RKO (cell line): Measurements from ENCODE around the gene POLR3C.
A peak's percentile ranks its signal among the peaks of the same experiment; 100 is the strongest.
"Not testable (repeated sequence)": the region's sequence is repeated elsewhere in the genome, so short reads cannot be mapped to it uniquely, and the experiment has no call there.

Experiments
- DNase-seq: peaks from one replicate; pipeline ENCODE4 v3.0.0-alpha.2; 2016; ENCODE audit warnings: low spot score

The POLR3C gene

GRCh38 chr1:145823565-145824498 lies at the start of gene POLR3C, which contains the start of gene RNF115:
POLR3C (plus strand) TSS chr1:145824200; CDS start chr1:145825777, 1,577 bp downstream.
RNF115 (minus strand) TSS chr1:145824095; CDS start chr1:145823873, 222 bp downstream.
- peak; percentile 91 for DNase-seq

DNA sequence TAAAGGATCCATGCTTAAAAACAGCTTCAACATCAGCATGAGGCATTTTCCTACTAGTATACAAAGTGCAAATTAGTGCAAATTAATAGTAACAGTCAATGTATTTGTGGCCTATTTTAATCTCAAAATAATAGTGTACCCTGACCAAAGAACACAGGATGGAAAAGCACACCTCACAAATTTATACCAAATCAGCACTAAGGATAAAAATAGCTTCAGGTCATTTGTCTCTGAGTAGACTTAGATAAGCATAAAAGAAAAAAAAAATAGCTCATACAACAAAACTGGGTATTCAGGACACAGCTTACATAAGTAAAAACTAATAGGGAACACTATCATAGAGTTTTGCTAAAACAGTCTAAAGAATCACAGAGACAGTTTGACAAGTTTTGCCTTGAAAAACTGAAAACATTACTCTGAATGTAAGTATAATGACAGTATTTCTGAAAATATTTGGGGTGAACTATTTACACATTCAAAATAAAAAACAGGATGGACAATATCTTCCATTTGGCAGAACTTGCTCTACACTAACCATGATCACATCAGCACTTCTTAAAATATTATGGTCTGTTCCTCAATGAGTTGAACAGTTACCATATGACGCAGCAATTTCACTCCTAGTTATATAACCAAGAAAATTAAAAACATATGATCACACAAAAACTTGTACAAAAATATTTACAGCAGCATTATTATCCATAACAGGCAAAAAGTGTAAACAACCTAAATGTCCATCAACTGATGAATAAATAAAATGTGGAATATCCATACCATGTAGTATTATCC lies 46.4 kb upstream of the POLR3C start:
- DNase-seq, result no peak

DNA sequence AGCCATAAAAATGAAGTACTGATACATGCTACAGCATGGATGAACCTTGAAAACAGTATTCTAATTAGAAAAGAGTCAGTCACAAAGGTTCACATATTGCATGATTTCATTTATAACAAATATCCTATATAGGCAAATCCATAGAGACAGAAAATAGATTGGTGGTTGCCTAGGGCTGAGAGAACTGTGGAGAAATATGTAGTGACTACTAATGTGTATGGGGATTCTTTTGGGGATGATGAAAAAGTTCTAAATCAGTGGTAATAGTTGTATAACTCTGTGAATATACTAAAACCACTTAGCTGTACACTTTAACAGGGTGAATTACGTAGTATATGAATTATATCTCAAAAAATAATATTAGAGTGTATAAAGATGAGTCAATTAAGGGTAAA lies 45.9 kb upstream of the POLR3C start:
- no peak for DNase-seq

DNA sequence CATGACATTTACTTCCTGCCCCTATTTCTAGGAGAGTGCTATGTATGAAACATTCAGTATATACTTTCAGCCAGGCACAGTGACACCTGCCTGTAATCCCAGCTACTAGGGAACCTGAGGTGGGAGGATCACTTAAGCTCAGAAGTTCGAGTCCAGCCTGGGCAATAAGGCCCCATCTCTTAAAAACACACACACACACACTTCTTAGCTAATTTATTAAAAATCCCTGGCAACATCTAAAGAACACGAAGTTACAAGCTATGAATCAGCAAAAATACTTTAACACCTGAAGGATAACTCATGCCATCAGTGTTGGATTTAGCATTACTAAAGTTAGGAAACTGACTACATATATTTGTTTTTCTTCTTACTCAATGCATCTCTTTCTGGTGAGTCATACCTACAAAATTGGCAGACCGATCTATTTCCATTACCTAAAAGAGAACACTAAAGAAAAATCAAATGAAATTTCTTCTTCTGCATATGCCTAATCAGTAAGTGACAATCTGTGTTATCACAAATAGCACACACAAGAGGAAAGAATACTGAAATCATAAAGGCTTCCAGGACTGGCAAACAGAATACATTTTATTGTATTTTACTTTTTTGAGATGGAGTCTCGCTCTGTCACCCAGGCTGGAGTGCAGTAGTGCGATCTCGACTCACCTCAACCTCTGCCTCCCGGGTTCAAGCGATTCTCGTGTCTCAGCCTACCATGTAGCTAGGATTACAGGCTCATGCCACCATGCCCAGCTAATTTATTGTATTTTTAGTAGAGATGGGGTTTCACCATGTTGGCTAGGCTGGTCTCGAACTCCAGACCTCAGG lies 41.5 kb upstream of the POLR3C start:
- peak; percentile 89 for DNase-seq

DNA sequence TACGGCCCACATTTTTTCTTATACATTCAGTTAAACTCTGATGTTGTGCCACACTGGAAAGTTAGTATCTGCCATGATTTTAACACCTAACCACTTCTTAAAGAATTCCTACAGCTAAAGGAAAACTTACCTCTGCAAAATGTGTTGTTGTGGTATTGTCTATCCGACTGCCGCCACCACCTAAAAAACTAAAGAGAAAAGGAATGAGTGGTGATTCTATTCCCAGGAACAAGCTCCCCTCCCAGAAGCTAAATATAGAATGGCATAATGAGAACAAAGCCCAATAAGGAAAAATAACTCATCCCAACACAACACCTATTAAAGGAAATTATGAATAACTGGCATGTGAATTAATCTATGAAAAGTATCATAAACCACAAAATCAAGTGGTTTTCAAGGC lies 39.6 kb upstream of the POLR3C start:
- no peak for DNase-seq

DNA sequence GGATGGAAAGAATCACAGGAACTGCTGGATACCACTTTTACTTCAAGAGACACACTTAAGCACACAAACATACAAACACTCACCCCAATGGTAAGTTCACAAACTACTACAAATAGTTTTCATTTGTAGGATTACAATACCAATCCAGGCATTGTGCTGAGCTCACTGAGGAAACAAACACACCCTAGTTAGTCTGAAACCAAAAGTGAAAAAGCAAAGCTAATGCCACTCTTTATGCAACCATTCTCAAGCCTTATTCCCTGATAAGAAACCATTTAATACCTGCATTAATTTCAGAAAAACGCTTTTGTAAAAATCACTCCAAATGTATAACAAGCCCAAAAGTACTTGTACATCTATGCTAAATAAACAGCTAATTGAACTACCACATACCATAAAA lies 38.5 kb upstream of the POLR3C start:
- DNase-seq, result no peak

GRCh38 chr1:145786271-145786670 lies 37.7 kb upstream of the POLR3C start:
- DNase-seq, result no peak

- DNase-seq, result no peak
Measured at GRCh38 chr1:145788580-145788979, 35.4 kb upstream of the POLR3C start.

GRCh38 chr1:145791860-145792259 lies 32.1 kb upstream of the POLR3C start:
- DNase-seq, result not testable (repeated sequence)

GRCh38 chr1:145792484-145792883 lies 31.5 kb upstream of the POLR3C start:
- no peak for DNase-seq

- no peak for DNase-seq
Measured at GRCh38 chr1:145795257-145795881, 28.6 kb upstream of the POLR3C start.

DNA sequence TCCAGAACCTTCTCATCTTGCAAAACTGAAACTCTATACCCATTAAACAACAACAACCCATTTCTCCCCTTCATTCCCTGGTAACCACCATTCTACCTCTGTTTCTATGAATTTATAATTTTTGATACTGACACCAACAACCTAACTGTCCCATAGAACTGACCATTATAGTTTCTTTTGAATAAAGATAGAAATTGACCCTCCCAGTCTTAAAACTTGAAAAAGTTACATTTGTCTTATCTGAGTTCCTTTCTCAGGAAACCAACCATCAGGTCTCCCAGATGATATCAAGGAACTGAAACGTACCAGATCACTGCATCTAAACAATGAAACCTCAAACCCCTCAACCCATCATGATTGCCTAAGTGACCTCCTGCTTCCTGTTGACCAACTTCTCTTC lies 27.2 kb upstream of the POLR3C start:
- DNase-seq, result no peak

DNA sequence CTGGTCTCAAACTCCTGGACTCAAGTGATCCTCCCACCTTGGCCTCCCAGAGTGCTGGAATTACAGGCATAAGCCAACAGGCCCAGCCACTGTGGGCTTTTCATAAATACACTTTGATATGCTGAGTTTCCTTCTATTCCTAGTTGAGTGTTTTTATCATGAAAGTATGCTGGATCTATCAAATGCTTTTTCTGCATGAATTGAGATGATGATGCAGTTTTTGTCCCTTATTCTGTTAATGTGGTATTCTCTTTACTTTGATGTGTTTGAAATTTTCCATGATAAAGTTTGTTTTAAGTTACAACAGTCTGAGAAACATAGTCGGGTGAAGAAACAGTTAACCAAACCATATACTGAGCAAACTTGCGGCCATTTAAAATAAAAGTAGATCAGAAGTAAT lies 24.2 kb upstream of the POLR3C start:
- DNase-seq, result no peak

DNA sequence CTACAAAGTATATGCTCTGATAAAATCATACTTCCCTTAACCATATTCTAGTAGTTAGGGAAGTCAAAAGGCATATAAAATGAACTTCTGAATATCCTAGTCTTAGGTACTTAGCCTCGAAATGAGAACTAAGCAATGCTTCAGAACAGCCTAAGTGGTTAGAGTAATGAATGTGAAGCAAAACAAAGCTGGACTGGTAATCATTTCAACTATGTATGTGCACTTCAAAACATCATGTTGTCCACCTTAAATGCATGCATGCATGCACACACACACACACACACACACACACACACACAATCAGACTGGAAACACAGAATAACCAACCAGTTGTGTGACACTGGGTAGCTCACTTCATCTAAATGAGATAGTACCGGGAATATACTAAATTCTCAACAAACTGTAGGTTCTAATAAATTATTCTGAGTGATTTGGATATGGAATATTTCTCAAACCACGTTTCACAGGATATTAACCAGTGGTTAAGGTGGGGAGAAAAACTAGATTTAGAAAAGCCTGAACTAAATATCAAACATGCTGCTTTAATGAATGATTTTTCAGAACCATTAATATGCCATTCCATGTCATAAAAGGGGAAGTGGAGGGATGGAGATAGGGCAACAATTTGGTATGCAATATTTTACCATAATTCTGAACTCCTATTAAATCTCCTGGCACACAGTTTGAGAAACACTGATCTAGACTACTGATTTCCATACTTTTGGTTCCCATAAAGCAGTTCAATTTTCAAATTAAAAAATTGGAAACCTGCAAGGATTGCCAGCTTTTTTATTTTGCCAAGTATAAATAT lies 19.6 kb upstream of the POLR3C start:
- no peak for DNase-seq

GRCh38 chr1:145805057-145805456 lies 18.9 kb upstream of the POLR3C start:
- DNase-seq, result no peak

DNA sequence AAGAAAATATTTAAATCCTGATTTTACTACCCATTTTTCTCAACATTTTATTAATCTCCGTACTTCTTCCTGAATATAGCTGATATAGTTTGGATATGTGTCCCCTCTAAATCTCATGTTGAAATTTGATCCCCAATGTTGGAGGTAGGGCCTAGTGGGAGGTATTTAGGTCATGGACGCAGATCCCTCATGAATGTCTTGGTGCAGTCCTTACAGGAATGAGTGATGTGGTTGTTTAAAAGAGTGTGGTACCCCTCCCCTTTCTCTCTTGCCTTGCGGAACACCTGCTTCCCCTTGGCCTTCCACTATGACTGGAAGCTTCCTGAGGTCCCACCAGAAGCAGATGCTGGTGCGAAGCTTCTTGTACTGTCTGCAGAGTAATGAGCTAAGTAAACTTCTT lies 17.6 kb upstream of the POLR3C start:
- DNase-seq, result no peak

- no peak for DNase-seq
Measured at GRCh38 chr1:145806844-145807243, 17.2 kb upstream of the POLR3C start.

- DNase-seq, result not testable (repeated sequence)
Measured at GRCh38 chr1:145812977-145813810, 10.8 kb upstream of the POLR3C start.

DNA sequence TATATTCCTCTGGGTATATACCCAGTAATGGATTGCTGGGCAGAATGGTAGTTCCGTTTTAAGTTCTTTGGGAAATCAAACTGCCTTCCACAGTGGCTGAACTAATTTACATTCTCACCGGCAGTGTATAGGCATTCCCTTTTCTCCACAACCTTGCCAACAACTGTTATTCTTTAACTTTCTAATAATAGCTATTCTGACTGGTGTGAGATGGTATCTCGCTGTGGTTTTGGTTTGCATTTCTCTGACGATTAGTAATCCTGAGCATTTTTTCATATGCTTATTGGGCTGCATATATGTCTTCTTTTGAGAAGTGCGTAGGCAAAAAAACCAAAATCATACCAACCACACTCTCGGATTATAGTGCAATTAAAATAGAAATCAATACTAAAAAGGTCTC lies 5.9 kb upstream of the POLR3C start:
- DNase-seq, result not testable (repeated sequence)
